CD4-positive, alpha-beta T cell treated with Interleukin-17A for 1 hour (primary cell): ENCODE measurements around the gene NIPA2.
"Not testable (repeated sequence)": the region's sequence is repeated elsewhere in the genome, so short reads cannot be mapped to it uniquely, and the experiment has no call there.

Experiments
- DNase-seq: peaks from one replicate; pipeline ENCODE4 v3.0.0-alpha.2; 2020

The NIPA2 gene

DNA sequence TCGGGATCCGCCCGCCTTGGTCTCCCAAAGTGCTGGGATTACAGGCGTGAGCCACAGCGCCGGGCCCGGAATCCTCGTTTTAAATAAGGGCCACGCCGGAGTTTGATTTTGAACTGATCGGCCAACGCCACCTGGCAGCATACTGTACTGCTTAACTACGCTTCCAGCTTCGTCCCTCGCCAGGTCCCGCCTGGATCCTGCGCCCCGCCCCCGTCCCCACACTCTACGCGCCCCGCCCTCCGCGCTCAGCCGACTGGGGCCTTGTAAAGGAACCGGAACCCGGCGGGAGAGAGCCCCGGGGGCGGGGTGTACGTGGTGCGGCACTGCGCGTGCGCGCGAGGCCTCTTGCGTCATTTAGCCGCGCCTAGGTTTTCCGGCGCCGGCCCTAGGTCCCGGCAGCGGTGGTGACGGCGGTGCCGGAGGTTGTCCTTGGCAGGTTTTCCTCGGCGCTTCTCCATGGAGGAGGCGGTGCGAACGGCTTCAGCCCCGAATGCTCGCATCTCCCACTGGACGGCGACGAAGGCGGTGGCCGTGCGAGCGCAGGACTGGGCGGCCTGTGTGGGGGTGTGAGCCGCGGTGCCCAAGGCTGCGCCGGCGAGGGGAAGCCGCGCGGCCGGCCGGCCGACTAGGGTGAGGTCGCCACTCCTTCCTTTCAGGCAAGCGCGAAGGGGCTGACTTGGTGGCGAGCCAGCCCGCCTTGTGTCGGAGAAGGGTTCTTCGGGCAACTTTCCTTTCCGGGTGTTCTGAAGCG, at the start of gene NIPA2:
Gene NIPA2 (plus strand): TSS at position 375 of the 751 bp plus-strand sequence. CDS start 13,066 bp downstream, outside the sequence.
- peak; percentile 98 for DNase-seq

DNA sequence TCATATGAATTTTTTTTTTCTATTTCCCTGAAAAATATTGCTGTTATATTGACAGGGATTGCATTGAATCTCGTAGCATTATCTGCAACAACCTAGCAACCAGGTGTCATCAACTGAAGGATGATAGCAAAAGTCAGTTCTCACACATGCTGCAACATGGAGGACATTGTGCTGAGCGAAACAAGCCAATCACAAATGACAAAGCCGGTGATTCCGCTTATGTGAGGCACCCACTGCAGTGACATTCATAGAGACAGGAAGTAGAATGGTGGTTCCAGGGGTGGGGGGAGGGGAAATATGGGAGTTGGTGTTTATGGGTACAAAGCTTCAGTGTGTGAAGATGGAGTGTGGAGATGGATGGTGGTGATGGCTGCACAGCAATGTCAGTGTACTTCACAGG, 44.4 kb upstream of the NIPA2 start:
- DNase-seq = no peak

DNA sequence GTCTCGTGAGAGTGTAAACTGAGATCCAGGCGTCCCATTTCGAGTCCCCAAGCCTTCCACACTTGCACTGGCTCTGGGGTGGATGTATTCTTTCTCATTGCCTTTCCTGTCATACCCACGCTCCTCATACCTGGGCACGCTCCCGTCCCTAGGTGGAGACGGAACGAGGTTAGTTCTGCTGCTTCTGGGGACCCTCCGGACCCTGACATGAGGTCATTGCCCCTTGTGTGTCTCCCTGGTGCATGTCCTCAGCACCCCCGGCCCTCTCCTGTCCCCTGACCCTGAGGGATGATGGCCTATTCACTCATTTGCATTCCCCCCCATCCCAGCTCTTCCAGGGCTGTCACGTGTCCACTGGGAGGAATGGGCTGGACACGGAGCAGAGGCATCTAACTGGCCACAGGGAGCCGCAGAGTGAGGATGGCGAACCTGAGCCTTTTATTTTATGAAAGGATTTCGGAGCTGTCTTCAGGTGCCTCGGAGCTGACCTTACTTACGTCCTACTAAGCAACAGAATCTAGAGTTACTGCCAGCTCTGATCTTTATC, 43.8 kb upstream of the NIPA2 start:
- DNase-seq = no peak

DNA sequence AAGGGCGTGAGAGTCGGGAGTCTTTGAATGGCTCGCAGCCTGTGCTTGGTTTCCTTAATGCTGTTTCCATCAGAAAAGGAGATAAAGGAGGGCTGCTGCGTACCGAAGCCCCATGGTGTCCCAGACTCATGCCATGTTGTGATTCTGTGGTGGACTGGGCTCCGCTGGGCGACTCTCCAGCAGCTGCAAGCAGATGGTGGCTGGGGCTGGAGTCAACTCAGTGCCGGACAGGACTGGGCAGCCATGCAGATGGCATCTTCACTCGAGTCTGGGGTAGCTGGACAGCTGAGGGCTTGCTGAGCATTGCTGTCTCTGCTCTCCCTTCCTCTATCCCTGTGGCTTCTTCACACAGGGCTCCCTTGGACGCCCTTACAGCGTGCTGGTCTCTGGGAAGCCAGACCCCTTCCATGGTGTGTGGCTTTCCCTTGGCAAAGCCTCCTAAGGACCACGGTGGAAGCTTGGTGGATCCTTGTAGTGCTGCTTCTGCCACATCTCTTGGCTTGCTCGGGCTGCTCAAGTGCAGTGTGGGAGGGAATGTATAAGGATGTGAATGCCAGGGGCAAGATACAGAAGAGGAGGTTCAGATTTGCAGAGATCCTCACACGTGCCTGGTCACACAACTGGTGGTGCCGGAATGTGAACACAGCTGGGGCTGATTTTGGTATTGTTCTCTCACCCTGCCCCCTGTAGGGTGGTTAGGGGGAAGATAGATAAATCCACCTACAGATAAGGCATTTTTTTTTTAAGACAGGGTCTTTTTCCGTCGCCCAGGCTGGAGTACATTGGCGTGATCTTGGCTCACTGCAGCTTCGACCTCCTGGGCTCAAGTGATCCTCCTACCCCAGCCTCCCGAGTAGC, 43.0 kb upstream of the NIPA2 start:
- no peak for DNase-seq

DNA sequence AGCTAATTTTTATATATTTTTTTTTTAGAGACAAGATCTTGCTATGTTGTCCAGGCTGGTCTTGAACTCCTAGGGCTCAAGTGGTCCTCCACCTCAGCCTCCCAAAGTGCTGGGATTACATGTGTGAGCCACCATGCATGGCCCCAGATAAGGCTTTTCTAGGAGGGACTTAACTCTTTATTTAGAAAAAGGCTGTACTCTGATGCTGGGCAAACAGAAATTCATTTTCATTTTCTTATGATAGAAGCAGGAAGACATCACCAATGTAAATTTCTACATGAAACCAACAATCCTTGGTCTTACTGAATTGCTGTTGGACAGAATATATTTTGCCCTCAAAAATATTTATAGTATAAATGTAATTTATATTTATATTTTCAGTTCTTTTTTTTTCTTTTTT, 42.4 kb upstream of the NIPA2 start:
- DNase-seq = no peak

DNA sequence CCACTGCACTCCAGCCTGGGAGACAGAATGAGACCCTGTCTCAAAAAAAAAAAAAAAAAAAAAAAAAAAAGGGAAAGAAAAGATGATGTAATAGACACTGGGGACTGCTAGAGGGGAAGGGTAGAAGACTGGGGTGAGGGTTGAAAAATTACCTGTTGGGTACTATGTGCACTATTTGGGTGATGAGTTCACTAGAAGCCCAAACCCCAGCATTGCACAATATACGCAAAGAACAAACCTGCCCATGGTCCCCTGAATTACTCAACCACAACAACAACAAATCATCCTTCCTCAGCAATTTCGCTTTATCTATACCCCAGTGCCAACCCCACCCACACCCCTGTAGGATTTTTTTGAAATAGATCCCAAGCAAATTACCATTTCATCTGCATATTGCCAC, 38.6 kb upstream of the NIPA2 start:
- no peak for DNase-seq

DNA sequence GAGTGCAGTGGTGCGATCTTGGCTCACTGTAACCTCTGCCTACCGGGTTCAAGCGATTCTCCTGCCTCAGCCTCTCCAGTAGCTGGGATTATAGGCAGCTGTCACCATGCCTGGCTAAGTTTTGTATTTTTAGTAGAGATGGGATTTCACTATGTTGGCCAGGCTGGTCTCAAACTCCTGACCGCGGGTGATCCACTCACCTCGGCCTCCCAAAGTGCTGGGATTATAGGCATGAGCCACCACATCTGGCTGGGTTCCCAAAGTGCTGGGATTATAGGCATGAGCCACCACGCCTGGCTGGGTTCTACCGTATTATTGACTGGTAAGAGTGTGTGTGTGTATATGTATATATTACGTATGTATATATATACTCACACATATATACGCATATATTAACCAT, 35.5 kb upstream of the NIPA2 start:
- not testable (repeated sequence) for DNase-seq

DNA sequence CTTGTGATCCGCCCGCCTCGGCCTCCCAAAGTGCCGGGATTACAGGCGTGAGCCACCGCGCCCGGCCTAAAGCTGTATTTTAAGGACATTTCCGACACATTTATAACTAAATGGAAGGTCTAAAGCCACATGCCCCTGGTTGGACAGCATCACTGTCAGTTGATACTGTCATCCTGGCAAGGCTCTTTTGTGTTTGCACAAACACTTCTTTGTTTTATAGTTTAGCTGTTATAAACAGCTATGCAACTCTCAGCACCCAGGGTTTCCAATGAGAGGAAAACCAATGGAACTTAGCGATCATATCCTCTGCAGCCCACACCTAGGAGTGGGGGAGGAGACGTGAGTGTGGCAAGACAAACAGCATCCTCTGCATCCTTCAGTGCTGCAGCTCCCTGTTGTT, 32.3 kb upstream of the NIPA2 start:
- no peak for DNase-seq

DNA sequence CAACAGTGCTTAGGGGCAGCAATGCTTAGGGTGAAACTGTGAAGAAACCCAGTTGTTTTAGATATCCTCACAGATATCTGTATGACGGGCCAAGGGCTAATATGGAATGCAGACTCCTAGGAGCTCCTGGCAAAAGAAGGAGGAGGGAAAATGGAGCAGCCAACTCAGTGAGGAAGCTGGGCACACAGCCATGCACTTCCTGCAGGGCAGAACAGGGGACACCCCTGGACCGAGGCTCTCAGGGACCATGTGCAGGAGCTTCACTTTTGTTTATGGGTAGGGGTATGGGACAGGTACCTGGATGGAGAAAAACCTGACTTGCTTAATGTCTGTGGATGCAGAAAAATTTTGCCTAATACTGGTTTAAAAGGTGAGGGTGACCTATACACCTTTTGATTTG, 31.8 kb upstream of the NIPA2 start:
- no peak for DNase-seq

DNA sequence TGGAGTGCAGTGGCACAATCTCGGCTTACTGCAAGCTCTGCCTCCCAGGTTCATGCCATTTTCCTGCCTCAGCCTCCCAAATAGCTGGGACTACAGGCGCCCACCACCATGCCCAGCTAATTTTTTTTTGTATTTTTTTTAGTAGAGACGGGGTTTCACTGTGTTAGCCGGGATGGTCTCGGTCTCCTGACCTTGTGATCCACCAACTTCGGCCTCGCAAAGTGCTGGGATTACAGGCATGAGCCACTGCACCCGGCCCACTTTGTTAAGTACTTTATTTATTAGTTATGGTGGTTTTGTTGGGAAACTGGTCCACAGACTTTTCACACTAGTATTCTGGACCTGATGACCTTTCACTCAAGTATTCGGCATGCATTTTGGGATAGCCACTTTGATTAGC, 30.6 kb upstream of the NIPA2 start:
- DNase-seq = not testable (repeated sequence)

DNA sequence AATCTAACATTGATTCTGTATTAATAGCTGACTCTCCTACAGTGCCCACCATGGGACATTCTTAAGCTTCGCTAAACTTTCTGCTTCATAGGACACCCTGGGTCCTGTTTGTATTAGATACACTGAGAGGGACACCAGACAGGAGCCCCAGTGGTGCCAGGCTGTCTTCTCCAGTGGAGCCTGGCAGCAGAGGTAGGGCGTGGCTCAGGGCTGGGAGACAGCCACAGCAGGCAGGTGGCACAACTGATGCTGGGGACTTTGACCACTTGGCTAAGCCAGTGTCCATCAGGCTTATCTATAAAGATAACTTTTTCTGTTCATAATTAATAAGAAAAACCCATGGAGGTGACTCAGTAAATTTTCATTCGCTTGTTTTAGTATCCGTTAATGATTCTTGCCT, 30.2 kb upstream of the NIPA2 start:
- DNase-seq = no peak

DNA sequence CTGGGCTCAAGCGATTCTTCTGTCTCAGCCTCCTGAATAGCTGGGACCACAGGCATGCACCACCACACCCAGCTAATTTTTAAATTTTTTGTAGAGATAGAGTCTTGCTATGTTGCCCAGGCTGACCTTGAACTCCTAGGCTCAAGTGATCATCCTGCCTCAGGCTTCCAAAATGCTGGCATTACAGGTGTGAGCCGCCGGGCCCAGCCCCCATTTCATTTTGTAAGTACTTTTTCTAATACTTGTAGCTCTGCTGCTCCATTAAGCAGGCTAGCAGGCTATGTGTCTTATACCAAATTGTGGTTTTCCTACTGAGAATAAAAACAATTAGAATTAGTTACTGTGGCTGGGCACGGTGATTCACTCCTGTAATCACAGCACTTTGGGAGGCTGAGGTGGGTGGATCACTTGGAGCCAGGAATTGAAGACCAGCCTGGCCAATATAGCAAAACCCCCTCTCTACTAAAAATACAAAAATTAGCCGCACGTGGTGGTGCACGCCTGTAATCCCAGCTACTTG, 29.6 kb upstream of the NIPA2 start:
- DNase-seq = no peak

DNA sequence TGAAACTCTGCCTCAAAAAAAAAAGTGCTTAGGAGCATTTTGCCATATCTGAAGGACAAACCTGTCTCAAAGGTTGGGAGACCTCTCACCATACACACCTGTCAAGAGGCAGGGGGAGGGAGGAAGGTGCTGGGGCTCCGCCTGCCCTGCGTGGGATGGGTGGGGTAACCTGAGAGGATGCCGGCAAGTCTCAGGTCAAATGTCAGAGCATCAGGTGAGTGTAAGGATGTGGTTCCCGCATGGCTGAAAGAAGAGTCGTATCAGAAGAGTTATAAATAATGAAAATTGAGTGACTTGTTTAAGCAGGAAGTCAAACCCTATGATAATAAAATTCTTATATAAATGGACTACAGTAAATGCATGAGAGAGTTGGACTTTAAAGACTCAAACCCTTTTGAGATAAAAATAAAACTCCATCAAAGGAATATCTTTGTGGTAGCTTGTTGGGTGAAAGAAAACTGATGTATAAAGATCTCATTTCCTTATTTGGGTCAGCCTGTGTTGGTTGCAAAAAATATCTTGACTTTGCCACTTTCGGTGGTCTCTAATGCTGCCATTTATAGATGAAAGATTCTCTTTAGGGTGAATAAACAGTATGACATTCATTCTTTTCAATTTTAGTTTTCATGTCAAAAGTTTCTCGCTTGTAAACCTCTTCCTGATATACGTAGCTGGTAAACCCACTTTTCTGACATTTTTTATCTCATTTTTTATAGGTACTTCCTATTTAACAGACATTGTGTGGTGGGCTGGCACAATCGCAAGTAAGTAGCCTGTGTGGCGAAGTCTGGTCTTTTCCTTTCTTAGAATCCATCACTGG, 28.2 kb upstream of the NIPA2 start:
- no peak for DNase-seq

DNA sequence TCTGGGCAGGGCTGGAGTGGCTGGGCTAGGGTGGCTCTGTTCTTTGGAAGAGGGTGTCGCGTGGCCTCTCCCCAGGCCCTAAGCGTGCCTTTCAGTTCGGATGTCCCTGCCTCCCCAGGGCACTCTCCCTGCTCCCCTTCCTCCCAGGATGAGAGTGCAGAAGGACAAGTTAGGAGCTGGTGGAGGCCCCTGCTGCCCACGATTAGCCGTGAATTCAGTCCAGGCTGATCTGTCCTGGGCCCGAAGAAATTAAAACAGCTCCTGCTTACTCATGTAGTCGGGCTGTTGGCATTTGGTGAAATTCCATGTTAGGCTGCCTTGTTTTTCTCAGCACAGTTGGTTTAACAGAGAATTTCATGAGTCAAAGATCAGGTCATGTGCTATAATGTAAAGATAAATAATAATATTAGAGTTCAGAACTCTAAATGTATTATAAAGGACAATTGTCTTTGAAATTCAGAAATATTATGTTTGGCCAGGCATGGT, 27.6 kb upstream of the NIPA2 start:
- no peak for DNase-seq

DNA sequence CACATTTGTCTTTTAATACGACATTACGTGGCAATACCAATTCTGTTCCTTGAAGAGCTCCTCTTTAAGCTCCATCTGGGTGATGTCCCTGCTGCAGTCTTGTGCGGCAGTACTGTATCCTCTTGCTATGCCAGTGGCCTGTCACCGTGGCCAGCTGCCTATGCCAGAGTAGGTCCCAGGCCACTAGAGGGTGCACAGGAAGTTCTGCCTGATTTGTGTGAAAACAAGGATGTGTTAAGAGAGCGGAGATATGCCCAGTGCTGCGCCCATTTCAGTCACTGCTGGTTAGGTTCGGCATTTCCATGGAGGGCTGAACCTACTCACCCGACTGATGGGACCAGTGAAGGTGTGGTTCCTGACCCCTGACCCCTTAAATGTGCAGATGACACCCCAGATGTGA, 26.8 kb upstream of the NIPA2 start:
- no peak for DNase-seq

DNA sequence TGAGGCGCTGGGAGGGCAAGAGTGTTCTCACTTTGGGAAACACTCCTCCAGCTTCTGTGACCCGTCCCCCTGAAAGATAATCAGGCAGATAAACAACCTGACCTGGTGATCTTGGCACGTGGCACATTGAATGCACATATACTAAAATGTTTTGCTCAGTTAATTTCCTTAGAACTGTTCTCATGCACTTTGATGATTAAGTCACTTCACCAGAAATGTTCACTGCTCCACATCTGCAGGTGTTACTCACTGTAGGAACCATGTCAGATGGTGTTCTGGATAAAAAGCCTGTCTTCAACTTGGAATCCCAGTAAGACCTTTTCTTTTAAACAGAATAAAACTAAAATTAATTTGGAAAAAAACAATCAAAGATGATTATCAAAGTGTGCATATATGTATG, 24.6 kb upstream of the NIPA2 start:
- DNase-seq = no peak

DNA sequence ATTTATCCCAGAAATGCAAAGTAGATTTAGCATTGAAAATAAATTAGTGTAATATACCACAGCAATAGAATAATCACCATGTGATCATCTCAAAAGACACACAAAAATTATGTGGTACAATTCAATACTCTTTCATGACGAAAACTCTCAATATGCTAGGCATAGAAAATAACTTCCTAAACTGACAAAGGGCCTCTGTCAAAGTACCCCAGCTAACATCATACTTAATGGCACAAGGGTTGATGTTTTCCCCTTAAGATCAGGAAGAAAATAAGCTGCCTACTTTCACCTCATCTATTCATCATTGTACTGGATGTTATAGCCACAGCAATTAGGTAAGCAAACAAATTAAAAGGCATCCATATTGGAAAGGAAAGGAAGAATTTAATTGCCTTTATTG, 22.7 kb upstream of the NIPA2 start:
- DNase-seq = no peak

DNA sequence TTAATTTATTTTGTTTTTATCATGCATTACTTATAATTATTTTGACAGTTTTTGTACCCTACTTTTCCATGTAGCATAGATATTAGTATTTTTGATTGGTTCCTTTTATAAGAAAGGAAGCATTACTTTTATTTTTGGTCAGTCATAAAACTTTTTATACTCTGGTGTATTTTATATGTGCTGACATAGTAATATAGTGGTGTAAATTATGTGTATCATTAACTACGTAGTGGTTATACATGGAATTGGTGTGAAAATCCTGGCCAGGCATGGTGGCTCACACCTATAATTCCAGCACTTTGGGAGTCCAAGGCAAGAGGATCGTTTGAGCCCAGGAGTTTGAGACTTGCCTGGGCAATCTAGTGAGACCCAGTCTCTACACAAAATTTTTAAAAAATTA, 18.8 kb upstream of the NIPA2 start:
- no peak for DNase-seq

DNA sequence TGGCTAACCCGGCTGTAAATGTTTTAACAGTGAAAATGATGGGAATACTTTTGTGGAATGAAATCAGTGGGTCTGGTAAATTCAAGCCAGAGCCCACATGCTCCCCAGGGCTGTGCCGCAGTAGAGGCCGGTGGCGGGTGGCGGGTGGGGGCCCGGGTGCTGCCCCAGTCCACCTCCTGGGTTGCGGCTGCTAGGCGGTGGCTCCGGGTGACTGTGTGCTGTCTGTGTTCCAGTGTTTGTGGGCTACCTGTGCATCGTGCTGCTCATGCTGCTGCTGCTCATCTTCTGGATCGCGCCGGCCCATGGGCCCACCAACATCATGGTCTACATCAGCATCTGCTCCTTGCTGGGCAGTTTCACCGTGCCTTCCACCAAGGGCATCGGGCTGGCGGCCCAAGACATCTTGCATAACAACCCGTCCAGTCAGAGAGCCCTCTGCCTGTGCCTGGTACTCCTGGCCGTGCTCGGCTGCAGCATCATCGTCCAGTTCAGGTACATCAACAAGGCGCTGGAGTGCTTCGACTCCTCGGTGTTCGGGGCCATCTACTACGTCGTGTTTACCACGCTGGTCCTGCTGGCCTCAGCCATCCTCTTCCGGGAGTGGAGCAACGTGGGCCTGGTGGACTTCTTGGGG, 14.9 kb upstream of the NIPA2 start:
- no peak for DNase-seq

DNA sequence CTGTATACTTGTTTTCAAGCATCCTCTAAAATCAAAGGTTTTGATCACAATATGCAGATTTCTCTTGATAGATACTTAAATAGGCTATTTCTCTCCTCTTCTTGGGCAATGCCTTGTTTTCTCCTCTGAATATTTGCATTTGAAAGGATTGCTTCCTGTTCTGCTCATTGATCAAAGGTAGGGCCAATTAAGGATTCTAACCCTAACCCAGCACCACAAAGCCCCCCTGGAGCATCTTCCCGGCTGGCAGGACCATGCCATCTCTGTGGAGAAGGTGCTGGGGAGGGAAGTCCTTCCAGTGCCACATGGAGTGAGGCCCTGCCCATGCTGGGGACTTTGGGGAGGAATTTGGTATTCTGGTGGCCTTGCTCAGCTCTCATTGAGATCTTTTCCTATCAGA, 11.3 kb upstream of the NIPA2 start:
- DNase-seq = no peak

DNA sequence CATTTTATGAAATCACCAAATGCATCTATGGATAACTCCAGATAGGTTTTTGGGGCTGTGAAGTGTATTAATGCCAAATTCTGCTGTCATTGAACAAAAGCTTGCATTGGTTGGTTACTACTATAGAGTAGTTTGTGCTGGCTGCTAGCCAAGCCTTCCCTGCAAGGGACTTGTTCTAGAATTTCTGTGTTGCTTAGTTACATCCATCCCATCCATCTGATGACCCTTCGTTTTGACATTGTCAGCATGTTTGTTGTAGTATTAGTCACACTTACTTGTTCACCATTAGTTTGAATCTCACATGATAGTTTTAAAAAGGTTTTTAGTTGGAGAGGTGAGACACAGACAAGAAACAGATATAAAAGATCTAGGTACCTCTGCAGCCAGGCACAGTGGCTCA, 7.0 kb upstream of the NIPA2 start:
- no peak for DNase-seq

DNA sequence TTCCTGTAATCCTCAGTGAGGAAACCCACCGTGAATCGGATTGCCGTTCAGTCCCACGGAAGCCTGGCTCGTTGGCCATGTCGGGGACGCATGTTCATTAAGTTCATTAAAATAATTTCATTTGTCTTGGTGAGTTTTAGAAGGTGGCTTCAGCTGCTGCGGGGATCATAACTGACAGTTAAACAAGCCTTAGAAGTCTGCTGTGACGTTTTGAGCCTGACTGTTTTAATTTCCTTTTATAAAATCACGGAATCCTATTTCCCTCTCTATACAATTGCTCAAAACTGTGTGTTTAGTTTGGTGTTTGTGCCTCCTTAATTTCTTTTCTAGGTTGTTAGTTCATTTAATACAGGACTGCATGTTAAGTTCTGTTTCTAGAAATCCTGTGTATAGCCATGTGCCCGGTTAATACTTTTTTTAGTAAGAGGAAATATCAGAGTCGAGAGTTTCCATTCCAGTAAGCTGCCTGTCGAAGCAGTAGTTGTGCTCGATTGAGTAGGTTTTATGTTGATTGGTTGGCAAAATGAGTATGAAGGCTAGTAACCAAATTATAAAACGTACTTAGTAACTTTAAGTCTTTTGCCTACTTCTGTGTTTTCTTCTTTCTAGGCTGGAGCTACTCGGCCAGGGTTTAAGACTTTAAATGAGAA, 705 bp downstream of the NIPA2 start:
- DNase-seq = no peak
